B cell (primary cell): ENCODE data around the gene GLTP.

Experiments used
- CTCF ChIP-seq: fragments of 200-600 bp; IDR thresholded peaks from one replicate; pipeline ENCODE4 v1.8.0; 2022; ENCODE audit warnings: antibody characterized with exemption, mild to moderate bottlenecking
- EZH2 ChIP-seq: IDR thresholded peaks from 2 replicates; pipeline ENCODE4 v1.6.1; 2012; ENCODE audit warnings: borderline replicate concordance, low read depth, mild to moderate bottlenecking, moderate library complexity, low read length; ENCODE audit not compliant: insufficient read depth, poor library complexity, severe bottlenecking

- TF ChIP-seq CTCF (no peak), EZH2 (no peak)
Observed at GRCh38 chr12:109845824-109846205, 34.5 kb downstream of the GLTP start.
